ENCODE results near the gene GATB. TPM values are rescaled to one million over a fixed set of nuclear protein-coding genes. Genes with fewer than 3 reads are reported as not detected.

GATB gene
- total RNA-seq, 1 experiment from 2014 or later: 21.2 TPM

GRCh38 chr4:151698213-151698612, 62.6 kb downstream of the GATB start:
- no peaks in the 10 kb centered on the region for H4K20me1 ChIP-seq (ENCODE audit: control insufficient read depth, insufficient read depth, insufficient read length)
- H2BK12ac ChIP-seq (ENCODE audit: insufficient read length, low read depth, low read length): no peak overlapping the region
- no peak overlapping the region for H3K14ac ChIP-seq (ENCODE audit: insufficient read depth, low read length)
- no peak overlapping the region for H2BK120ac ChIP-seq (ENCODE audit: low read depth, low read length, poor library complexity, severe bottlenecking)
- H3K56ac ChIP-seq (ENCODE audit: insufficient read length, low read depth, low read length): no peak overlapping the region
- no peaks in the 10 kb centered on the region for H3K9me3 ChIP-seq (ENCODE audit: control insufficient read depth, low read depth, low read length)
- no peak for DNase-seq
- no peak overlapping the region for H2AK5ac ChIP-seq (ENCODE audit: insufficient read length, low read length)
- WGBS (ENCODE audit: extremely low coverage, insufficient read length, low lambda C conversion rate): no CpG with 5 or more reads among the region's 6 CpGs
- H3K9me3 Mint-ChIP-seq: no peaks in the 10 kb centered on the region; a peak in 1 of 5 replicates
- H4K91ac ChIP-seq (ENCODE audit: insufficient read length, low read depth, low read length): no peak overlapping the region
- no peaks in the 10 kb centered on the region for H3K27me3 ChIP-seq (ENCODE audit: insufficient read depth, low read length)
- H2BK20ac ChIP-seq (ENCODE audit: low read depth, low read length, poor library complexity, severe bottlenecking): no peak overlapping the region
- H3K79me1 ChIP-seq (ENCODE audit: insufficient read depth, low read depth, low read length, poor library complexity, severe bottlenecking): no peaks in the 10 kb centered on the region
- no peak overlapping the region for H3K4ac ChIP-seq (ENCODE audit: low read depth, low read length)
- H2BK5ac ChIP-seq (ENCODE audit: insufficient read length, low read length): no peak overlapping the region
- H3K4me1 ChIP-seq (ENCODE audit: insufficient read depth, low read length): no peaks in the 10 kb centered on the region
- H3K36me3 Mint-ChIP-seq (ENCODE audit: insufficient read depth in 1 of 3, low read depth in 3 of 3): peaks cover 9 to 24% (median 24%) of the 10 kb centered on the region in 3 experiments; a peak in 6 of 7 replicates
- no peak overlapping the region for H3K4me3 Mint-ChIP-seq
- H3T11ph ChIP-seq (ENCODE audit: low read length): no peak overlapping the region
- H3K79me2 ChIP-seq (ENCODE audit: insufficient read depth, low read length): no peaks in the 10 kb centered on the region
- no peak overlapping the region for H3K23ac ChIP-seq (ENCODE audit: insufficient read length, low read depth, low read length)
- H3K18ac ChIP-seq (ENCODE audit: insufficient read length, low read depth, low read length): no peak overlapping the region
- no peak overlapping the region for H4K8ac ChIP-seq (replicated peaks; ENCODE audit: insufficient read length, low read depth, low read length)
- H2AFZ ChIP-seq (ENCODE audit: low read length): no peak overlapping the region
- no peak overlapping the region for H3K9ac ChIP-seq (ENCODE audit: extremely low read depth, insufficient read length, low read length)
- no peak overlapping the region for H2BK15ac ChIP-seq (ENCODE audit: low read depth, low read length)
- H3K23me2 ChIP-seq (ENCODE audit: insufficient read length, low read depth, low read length, poor library complexity, severe bottlenecking): no peaks in the 10 kb centered on the region
- H3K4me1 Mint-ChIP-seq: no peaks in the 10 kb centered on the region
- H3K27me3 Mint-ChIP-seq (ENCODE audit: low read depth): no peaks in the 10 kb centered on the region
- TF ChIP-seq CTCF (conservative IDR thresholded peaks at IDR 0.05): no peak
- H4K5ac ChIP-seq (ENCODE audit: insufficient read length, low read depth, low read length): no peak overlapping the region
- no peak overlapping the region for H3K27ac ChIP-seq (ENCODE audit: insufficient read length, low read depth, low read length)
- H3K4me2 ChIP-seq (ENCODE audit: insufficient read depth, insufficient read length, low read length): no peak overlapping the region
- H3K27ac Mint-ChIP-seq: no peak overlapping the region

All from H9 (cell line).